Activated CD4-positive, alpha-beta T cell treated with anti-CD3 and anti-CD28 coated beads for 4 hours (primary cell): ENCODE results near the gene CARTPT.

ENCODE experiments used
- DNase-seq, 2 donors: peaks; one replicate each; pipeline ENCODE4 v3.0.0-alpha.2; 2020

Gene CARTPT

GRCh38 chr5:71719063-71719964, at the start of gene CARTPT:
Gene CARTPT (plus strand): TSS chr5:71719275. CDS start chr5:71719294, 19 bp downstream.
- DNase-seq, result no peak

GRCh38 chr5:71677977-71678376, 41.1 kb upstream of the CARTPT start:
- DNase-seq, result no peak

GRCh38 chr5:71679714-71680113, 39.4 kb upstream of the CARTPT start:
- DNase-seq, result no peak

GRCh38 chr5:71680510-71680909, 38.6 kb upstream of the CARTPT start:
- no peak for DNase-seq

- DNase-seq, result no peak
Observed at GRCh38 chr5:71681296-71681695, 37.8 kb upstream of the CARTPT start.

- no peak for DNase-seq
Observed at GRCh38 chr5:71684309-71684708, 34.8 kb upstream of the CARTPT start.

- no peak for DNase-seq
Observed at GRCh38 chr5:71693828-71694427, 25.1 kb upstream of the CARTPT start.

GRCh38 chr5:71695071-71695470, 24.0 kb upstream of the CARTPT start:
- DNase-seq, result no peak

GRCh38 chr5:71695595-71695994, 23.5 kb upstream of the CARTPT start:
- DNase-seq, result no peak

GRCh38 chr5:71697967-71698366, 21.1 kb upstream of the CARTPT start:
- no peak for DNase-seq

- no peak for DNase-seq
Observed at GRCh38 chr5:71699233-71699632, 19.8 kb upstream of the CARTPT start.

- DNase-seq, result no peak
Observed at GRCh38 chr5:71699751-71700150, 19.3 kb upstream of the CARTPT start.

- no peak for DNase-seq
Observed at GRCh38 chr5:71700803-71701202, 18.3 kb upstream of the CARTPT start.

- DNase-seq, result no peak
Observed at GRCh38 chr5:71701407-71701806, 17.7 kb upstream of the CARTPT start.

- DNase-seq, result no peak
Observed at GRCh38 chr5:71703941-71704340, 15.1 kb upstream of the CARTPT start.

GRCh38 chr5:71705421-71705820, 13.7 kb upstream of the CARTPT start:
- no peak for DNase-seq

- no peak for DNase-seq
Observed at GRCh38 chr5:71706906-71707305, 12.2 kb upstream of the CARTPT start.

GRCh38 chr5:71711610-71712009, 7.5 kb upstream of the CARTPT start:
- DNase-seq, result no peak

- DNase-seq, result no peak
Observed at GRCh38 chr5:71714911-71715310, 4.2 kb upstream of the CARTPT start.

GRCh38 chr5:71727978-71728377, 8.9 kb downstream of the CARTPT start:
- DNase-seq, result no peak

GRCh38 chr5:71731015-71731414, 11.9 kb downstream of the CARTPT start:
- DNase-seq, result no peak

GRCh38 chr5:71732011-71732410, 12.9 kb downstream of the CARTPT start:
- DNase-seq, result no peak

GRCh38 chr5:71734141-71734540, 15.1 kb downstream of the CARTPT start:
- no peak for DNase-seq

- DNase-seq, result no peak
Observed at GRCh38 chr5:71737931-71738539, 19.0 kb downstream of the CARTPT start.
